ENCODE results near the gene JAKMIP1.

DNA sequence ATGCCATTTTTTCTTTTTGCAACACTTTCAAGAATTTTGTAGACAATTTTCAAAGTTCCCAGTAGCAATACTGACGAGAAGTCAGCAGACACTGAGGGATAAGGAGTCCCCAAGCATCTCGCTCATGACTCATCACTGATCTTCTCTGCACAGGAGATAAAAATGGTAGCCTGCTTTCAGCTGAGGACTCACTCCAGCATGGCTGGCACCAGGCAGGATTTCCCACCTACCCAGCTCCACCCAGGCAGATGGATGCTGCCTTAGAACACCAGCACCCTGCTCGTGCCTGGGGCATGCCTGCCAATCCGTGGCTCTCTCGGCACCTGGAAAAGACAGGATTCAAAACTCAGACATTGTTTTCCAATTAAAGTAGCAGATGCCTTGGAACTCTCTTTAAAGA is 24.9 kb downstream of the JAKMIP1 start:
- TF ChIP-seq, protein P1, sequence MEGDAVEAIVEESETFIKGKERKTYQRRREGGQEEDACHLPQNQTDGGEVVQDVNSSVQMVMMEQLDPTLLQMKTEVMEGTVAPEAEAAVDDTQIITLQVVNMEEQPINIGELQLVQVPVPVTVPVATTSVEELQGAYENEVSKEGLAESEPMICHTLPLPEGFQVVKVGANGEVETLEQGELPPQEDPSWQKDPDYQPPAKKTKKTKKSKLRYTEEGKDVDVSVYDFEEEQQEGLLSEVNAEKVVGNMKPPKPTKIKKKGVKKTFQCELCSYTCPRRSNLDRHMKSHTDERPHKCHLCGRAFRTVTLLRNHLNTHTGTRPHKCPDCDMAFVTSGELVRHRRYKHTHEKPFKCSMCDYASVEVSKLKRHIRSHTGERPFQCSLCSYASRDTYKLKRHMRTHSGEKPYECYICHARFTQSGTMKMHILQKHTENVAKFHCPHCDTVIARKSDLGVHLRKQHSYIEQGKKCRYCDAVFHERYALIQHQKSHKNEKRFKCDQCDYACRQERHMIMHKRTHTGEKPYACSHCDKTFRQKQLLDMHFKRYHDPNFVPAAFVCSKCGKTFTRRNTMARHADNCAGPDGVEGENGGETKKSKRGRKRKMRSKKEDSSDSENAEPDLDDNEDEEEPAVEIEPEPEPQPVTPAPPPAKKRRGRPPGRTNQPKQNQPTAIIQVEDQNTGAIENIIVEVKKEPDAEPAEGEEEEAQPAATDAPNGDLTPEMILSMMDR (IDR thresholded peaks at IDR 0.05) = no peak
- no peak for TF ChIP-seq POLR2AphosphoS5 (IDR thresholded peaks at IDR 0.05; ENCODE audit: low read depth, low read length)
- TF ChIP-seq, protein P2, sequence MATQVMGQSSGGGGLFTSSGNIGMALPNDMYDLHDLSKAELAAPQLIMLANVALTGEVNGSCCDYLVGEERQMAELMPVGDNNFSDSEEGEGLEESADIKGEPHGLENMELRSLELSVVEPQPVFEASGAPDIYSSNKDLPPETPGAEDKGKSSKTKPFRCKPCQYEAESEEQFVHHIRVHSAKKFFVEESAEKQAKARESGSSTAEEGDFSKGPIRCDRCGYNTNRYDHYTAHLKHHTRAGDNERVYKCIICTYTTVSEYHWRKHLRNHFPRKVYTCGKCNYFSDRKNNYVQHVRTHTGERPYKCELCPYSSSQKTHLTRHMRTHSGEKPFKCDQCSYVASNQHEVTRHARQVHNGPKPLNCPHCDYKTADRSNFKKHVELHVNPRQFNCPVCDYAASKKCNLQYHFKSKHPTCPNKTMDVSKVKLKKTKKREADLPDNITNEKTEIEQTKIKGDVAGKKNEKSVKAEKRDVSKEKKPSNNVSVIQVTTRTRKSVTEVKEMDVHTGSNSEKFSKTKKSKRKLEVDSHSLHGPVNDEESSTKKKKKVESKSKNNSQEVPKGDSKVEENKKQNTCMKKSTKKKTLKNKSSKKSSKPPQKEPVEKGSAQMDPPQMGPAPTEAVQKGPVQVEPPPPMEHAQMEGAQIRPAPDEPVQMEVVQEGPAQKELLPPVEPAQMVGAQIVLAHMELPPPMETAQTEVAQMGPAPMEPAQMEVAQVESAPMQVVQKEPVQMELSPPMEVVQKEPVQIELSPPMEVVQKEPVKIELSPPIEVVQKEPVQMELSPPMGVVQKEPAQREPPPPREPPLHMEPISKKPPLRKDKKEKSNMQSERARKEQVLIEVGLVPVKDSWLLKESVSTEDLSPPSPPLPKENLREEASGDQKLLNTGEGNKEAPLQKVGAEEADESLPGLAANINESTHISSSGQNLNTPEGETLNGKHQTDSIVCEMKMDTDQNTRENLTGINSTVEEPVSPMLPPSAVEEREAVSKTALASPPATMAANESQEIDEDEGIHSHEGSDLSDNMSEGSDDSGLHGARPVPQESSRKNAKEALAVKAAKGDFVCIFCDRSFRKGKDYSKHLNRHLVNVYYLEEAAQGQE (IDR thresholded peaks at IDR 0.05; ENCODE audit: insufficient read depth in 1 of 2, low read depth in 2 of 2, low read length in 1 of 2) = no peak
